Left cardiac atrium (tissue), 4 donors: ENCODE results near the gene SH3RF3. TPM values are rescaled to one million over a fixed set of nuclear protein-coding genes. Genes with fewer than 3 reads are reported as not detected.

Experiments used
- ATAC-seq, 2 donors: fragments of 200-7000 bp; cut with Tn5 transposase; one replicate each; pipeline ENCODE4 v1.9.1; 2020; ENCODE audit warnings: mild to moderate bottlenecking in 2 of 2, moderate library complexity in 2 of 2
- DNase-seq: peaks from one replicate; pipeline ENCODE4 v3.0.0-alpha.2; 2020
- intact Hi-C, 2 donors: fragments of 100-400 bp; cut with DNase I; formaldehyde crosslinking; loops; one replicate each; pipeline versions ENCODE4 v1.14.1 to v1.15.1; 2022 to 2023
- total RNA-seq, 2 donors: library from RNA; stranded (reverse); fragmentation: NEBNext Ultra II Directional; extraction: Animal tissue kit (Norgen Biotek cat#: 25700); gene quantifications; one replicate each; pipeline ENCODE4 v1.2.1, GENCODE V29; 2021
- donor health status: DM: no; HTN: yes; CAD: no.
- donor health status: DM: no; HTN: yes; CAD: no; lungs with severe emphysema.
- donor health status: DM: yes; HTN: yes; CAD: no.
- donor health status: Dilated cardiomyopathy.

SH3RF3 gene
- total RNA-seq, 2 donors from 2014 or later: 8.8 to 9.4 TPM

- DNase-seq (no peak), ATAC-seq (no peak)
- intact Hi-C loops: no loop called here
Measured at GRCh38 chr2:109446278-109447131, 317.5 kb downstream of the SH3RF3 start.

- no peak for DNase-seq
- intact Hi-C loops: no loop called here
- ATAC-seq: peak in 1 of 2 donors; percentile 40
Measured at GRCh38 chr2:109447251-109447661, 318.3 kb downstream of the SH3RF3 start.

- no peak for ATAC-seq
- no peak for DNase-seq
- intact Hi-C loops: no loop called here
Measured at GRCh38 chr2:109447776-109448175, 318.8 kb downstream of the SH3RF3 start.

GRCh38 chr2:109448207-109448606, 319.2 kb downstream of the SH3RF3 start:
- intact Hi-C loops: no loop called here
- DNase-seq: no peak
- ATAC-seq: no peak

GRCh38 chr2:109448946-109449788, 320.2 kb downstream of the SH3RF3 start:
- DNase-seq (peak; percentile 56), ATAC-seq (peak; percentile 71 to 93)
- intact Hi-C loops: no loop called here

GRCh38 chr2:109450574-109451273, 321.7 kb downstream of the SH3RF3 start:
- intact Hi-C loops: no loop called here
- ATAC-seq (peak; percentile 16 to 76), DNase-seq (peak; percentile 43)

- intact Hi-C loops: no loop called here
- DNase-seq (no peak), ATAC-seq (no peak)
Measured at GRCh38 chr2:109451671-109452070, 322.7 kb downstream of the SH3RF3 start.

- no peak for ATAC-seq
- intact Hi-C loops: no loop called here
Measured at GRCh38 chr2:109452318-109453305, 323.6 kb downstream of the SH3RF3 start.

GRCh38 chr2:109453371-109453995, 324.5 kb downstream of the SH3RF3 start:
- intact Hi-C loops: no loop called here
- ATAC-seq (no peak), DNase-seq (no peak)

More at GRCh38 chr2:109452318-109453305, 323.6 kb downstream of the SH3RF3 start:
- no peak for DNase-seq

- DNase-seq (no peak), ATAC-seq (no peak)
- intact Hi-C loops: no loop called here
Measured at GRCh38 chr2:109454304-109454703, 325.3 kb downstream of the SH3RF3 start.

- DNase-seq: no peak
- ATAC-seq: no peak
- intact Hi-C loops: no loop called here
Measured at GRCh38 chr2:109454765-109455394, 325.9 kb downstream of the SH3RF3 start.

- intact Hi-C loops: no loop called here
- peak in 1 of 2 donors; percentile 41 for ATAC-seq
- DNase-seq: no peak
Measured at GRCh38 chr2:109455731-109456691, 327.0 kb downstream of the SH3RF3 start.

- DNase-seq: no peak
- intact Hi-C loops: no loop called here
- ATAC-seq: no peak
Measured at GRCh38 chr2:109456776-109457175, 327.8 kb downstream of the SH3RF3 start.

GRCh38 chr2:109457366-109457765, 328.4 kb downstream of the SH3RF3 start:
- intact Hi-C loops: no loop called here
- no peak for ATAC-seq
- DNase-seq: no peak

GRCh38 chr2:109457794-109458193, 328.8 kb downstream of the SH3RF3 start:
- intact Hi-C loops: no loop called here
- ATAC-seq (no peak), DNase-seq (no peak)

- ATAC-seq (no peak), DNase-seq (no peak)
- intact Hi-C loops: no loop called here
Measured at GRCh38 chr2:109458512-109458911, 329.5 kb downstream of the SH3RF3 start.
